Progenitor cell of endocrine pancreas (in vitro differentiated cells): ENCODE data around the gene ANKRD24. TPM values are rescaled to one million over a fixed set of nuclear protein-coding genes. Genes with fewer than 3 reads are reported as not detected.

Experiments
- DNase-seq: peaks from one replicate; pipeline ENCODE4 v3.0.0; 2021; ENCODE audit warnings: low spot score; ENCODE audit not compliant: unreplicated experiment
- H3K27ac Mint-ChIP-seq: 2 replicates; pipeline ENCODE4 v1.8.0; 2021; ENCODE audit warnings: mild to moderate bottlenecking, moderate library complexity, mixed read lengths
- H3K27me3 Mint-ChIP-seq: 2 replicates; pipeline ENCODE4 v1.8.0; 2021; ENCODE audit warnings: mixed read lengths
- H3K36me3 Mint-ChIP-seq: 2 replicates; pipeline ENCODE4 v1.8.0; 2022; ENCODE audit warnings: mixed read lengths; ENCODE audit not compliant: insufficient read depth
- H3K4me1 Mint-ChIP-seq: 2 replicates; pipeline ENCODE4 v1.8.0; 2021; ENCODE audit warnings: low read depth, mixed read lengths
- H3K4me3 Mint-ChIP-seq: 2 replicates; pipeline ENCODE4 v1.8.0; 2021; ENCODE audit warnings: low read depth, mild to moderate bottlenecking, moderate library complexity, mixed read lengths
- H3K9me3 Mint-ChIP-seq: 2 replicates; pipeline ENCODE4 v1.8.0; 2021; ENCODE audit warnings: low read depth, mixed read lengths
- CTCF ChIP-seq: fragments of 200-600 bp; sonication (generic); IDR thresholded peaks from one replicate; pipeline ENCODE4 v1.5.0; 2021; ENCODE audit warnings: antibody characterized with exemption, mild to moderate bottlenecking; ENCODE audit not compliant: unreplicated experiment
- total RNA-seq: library from RNA; stranded (reverse); gene quantifications from 2 replicates; pipeline ENCODE4 v1.2.1, GENCODE V29; 2021

The ANKRD24 gene
- total RNA-seq, 1 donor from 2014 or later, result 1.6 TPM

- TF ChIP-seq CTCF, result no peak
- H3K27me3 Mint-ChIP-seq, result no peaks in the 10 kb centered on the region
- no peak overlapping the region for H3K27ac Mint-ChIP-seq
- no peak overlapping the region for H3K4me3 Mint-ChIP-seq
- H3K9me3 Mint-ChIP-seq, result no peaks in the 10 kb centered on the region
- H3K36me3 Mint-ChIP-seq, result no peaks in the 10 kb centered on the region
- DNase-seq, result no peak
- H3K4me1 Mint-ChIP-seq, result no peaks in the 10 kb centered on the region
Observed at GRCh38 chr19:4161415-4162077, 20.9 kb upstream of the ANKRD24 start.

GRCh38 chr19:4164262-4164661 lies 18.2 kb upstream of the ANKRD24 start:
- Mint-ChIP-seq H3K36me3 (no peaks in the 10 kb centered on the region), H3K27me3 (no peaks in the 10 kb centered on the region), H3K9me3 (no peaks in the 10 kb centered on the region), H3K4me1 (no peaks in the 10 kb centered on the region), H3K27ac (no peak overlapping the region), H3K4me3 (no peak overlapping the region)
- no peak for DNase-seq
- TF ChIP-seq CTCF, result no peak

- Mint-ChIP-seq H3K27ac (no peak overlapping the region), H3K9me3 (no peaks in the 10 kb centered on the region), H3K4me1 (no peaks in the 10 kb centered on the region), H3K27me3 (peaks cover 7% of the 10 kb centered on the region), H3K4me3 (no peak overlapping the region), H3K36me3 (no peaks in the 10 kb centered on the region)
- no peak for DNase-seq
- no peak for TF ChIP-seq CTCF
Observed at GRCh38 chr19:4171676-4172075, 10.8 kb upstream of the ANKRD24 start.

DNA sequence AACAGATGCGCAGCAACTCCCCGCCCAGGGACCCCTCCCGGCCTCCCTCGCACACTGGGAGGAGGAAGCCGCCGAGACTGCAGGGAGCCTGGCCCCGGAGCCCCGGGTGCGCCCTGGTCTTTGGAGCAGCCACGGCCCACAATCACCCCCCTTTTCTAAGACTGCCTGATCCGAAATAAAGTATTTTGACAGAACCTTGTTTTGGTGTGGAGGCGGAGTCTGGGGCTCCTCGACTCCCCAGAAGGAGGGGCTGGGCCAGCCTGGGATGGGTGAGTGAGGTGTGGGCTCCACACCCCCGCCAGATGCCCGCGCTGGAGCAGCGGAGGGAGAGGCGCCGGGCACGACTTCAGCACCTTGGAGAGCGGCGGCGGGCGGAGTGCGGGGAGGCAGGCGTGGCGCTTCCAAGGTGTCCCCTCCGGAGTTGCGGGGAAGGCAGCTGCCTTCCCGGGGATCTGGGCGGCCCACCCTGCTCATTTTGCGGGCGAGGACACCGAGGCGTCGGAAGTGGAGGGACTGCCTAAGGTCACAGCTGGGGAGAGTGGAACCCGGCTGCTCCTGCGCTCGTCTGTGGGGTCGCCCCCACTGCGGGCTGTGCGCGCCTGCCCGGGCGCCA lies 9.5 kb upstream of the ANKRD24 start:
- H3K27me3 Mint-ChIP-seq, result peaks cover 7% of the 10 kb centered on the region

More for the DNA sequence above, 9.5 kb upstream of the ANKRD24 start:
- H3K36me3 Mint-ChIP-seq, result peaks cover 2% of the 10 kb centered on the region
- H3K27ac Mint-ChIP-seq, result no peak overlapping the region
- DNase-seq, result peak; percentile 85
- H3K4me3 Mint-ChIP-seq, result no peak overlapping the region
- TF ChIP-seq CTCF, result no peak
- H3K9me3 Mint-ChIP-seq, result no peaks in the 10 kb centered on the region
- H3K4me1 Mint-ChIP-seq, result no peaks in the 10 kb centered on the region
